ENCODE results near the gene YY1. TPM values are rescaled to one million over a fixed set of nuclear protein-coding genes. Genes with fewer than 3 reads are reported as not detected.

Gene YY1
- total and polyA plus RNA-seq, 2 of the 8 experiments (the other 6 are each of a cell fraction or from before 2014, with no cell fraction given): 26.4 to 106 TPM

DNA sequence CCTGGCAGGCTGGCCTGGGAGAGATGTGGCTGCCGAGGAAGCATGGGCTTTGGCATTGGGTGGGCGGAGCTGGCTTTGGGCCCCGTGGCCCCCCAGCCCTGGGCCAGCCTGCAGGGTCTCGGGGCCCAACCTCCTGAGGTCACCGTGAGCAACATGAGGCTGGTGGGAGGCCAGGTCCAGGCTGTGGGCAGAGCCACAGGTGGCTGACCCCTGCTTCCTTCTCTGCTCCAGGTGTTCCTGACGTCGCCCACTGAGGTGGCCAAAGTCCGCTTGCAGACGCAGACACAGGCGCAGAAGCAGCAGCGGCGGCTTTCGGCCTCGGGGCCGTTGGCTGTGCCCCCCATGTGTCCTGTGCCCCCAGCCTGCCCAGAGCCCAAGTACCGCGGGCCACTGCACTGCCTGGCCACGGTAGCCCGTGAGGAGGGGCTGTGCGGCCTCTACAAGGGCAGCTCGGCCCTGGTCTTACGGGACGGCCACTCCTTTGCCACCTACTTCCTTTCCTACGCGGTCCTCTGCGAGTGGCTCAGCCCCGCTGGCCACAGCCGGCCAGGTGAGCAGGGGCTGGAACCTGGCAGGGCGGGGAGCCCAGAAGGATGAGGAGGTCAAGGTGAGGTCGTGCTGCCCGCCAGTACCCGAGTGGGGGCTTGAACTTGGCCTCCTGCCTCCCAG, 89.7 kb downstream of the YY1 start:
- Histone ChIP-seq H3K79me1 (ENCODE audit: low read depth, low read length) (no peaks in the 10 kb centered on the region), H3K36me3 (ENCODE audit: control insufficient read depth in 2 of 4, insufficient read depth in 4 of 4, low read length in 3 of 4) (0 out of 8 replicates have a peak, but pooled peaks cover 0 to 3% (median 0%) of the 10 kb centered on the region in 4 experiments), H3K4ac (replicated peaks; ENCODE audit: insufficient read length, low read depth, low read length) (no peak overlapping the region), H4K20me1 (replicated peaks in 1 of 2; ENCODE audit: control insufficient read depth in 1 of 2, insufficient read depth in 2 of 2, low read length in 2 of 2) (peaks cover 0 to 1% of the 10 kb centered on the region in 2 experiments), H3K4me3 (ENCODE audit: extremely low read depth in 1 of 4, insufficient read depth in 2 of 4, low read depth in 3 of 4, low read length in 4 of 4) (no peak overlapping the region), H2AFZ (ENCODE audit: low read length) (peak overlapping the region; percentile 87; the same call in 1 of the 2 replicates), H2BK120ac (replicated peaks; ENCODE audit: low read depth, low read length) (no peak overlapping the region), H3K18ac (ENCODE audit: extremely low read depth, low read length) (no peak overlapping the region), H4K91ac (replicated peaks; ENCODE audit: insufficient read length, low read length) (no peak overlapping the region), H3K9me3 (ENCODE audit: insufficient read depth in 2 of 2, low read depth in 1 of 2, low read length in 1 of 2) (no peaks in the 10 kb centered on the region), H2BK15ac (ENCODE audit: low read length) (no peak overlapping the region), H4K5ac (ENCODE audit: insufficient read length, low read depth, low read length) (no peak overlapping the region), H3K23me2 (ENCODE audit: low read depth, low read length) (no peaks in the 10 kb centered on the region; the same call in 1 of the 2 replicates), H3K14ac (ENCODE audit: insufficient read length) (no peak overlapping the region), H3K56ac (replicated peaks; ENCODE audit: insufficient read length, low read depth, low read length) (no peak overlapping the region), H3K27me3 (replicated peaks in 1 of 4; ENCODE audit: control insufficient read depth in 3 of 4, extremely low read depth in 1 of 4, insufficient read depth in 3 of 4, low read length in 3 of 4) (no peaks in the 10 kb centered on the region), H3K9ac (replicated peaks in 1 of 4; ENCODE audit: extremely low read depth in 1 of 4, low read depth in 3 of 4, low read length in 3 of 4) (no peak overlapping the region; a peak in 1 of 7 replicates), H3K23ac (ENCODE audit: insufficient read length) (no peak overlapping the region), H3K4me2 (ENCODE audit: insufficient read depth in 1 of 2, low read depth in 2 of 2, low read length in 2 of 2) (no peak overlapping the region), H2BK12ac (ENCODE audit: low read depth, low read length) (no peak overlapping the region), H2BK5ac (ENCODE audit: low read depth, low read length) (no peak overlapping the region), H4K8ac (ENCODE audit: extremely low read depth, insufficient read depth, low read length) (peak overlapping the region; percentile 53; the same call in 1 of the 2 replicates), H3K27ac (ENCODE audit: low read depth, low read length) (no peak overlapping the region), H2AK5ac (ENCODE audit: low read depth, low read length) (no peak overlapping the region), H3K4me1 (replicated peaks in 1 of 4; ENCODE audit: control insufficient read depth in 3 of 4, insufficient read depth in 4 of 4, low read length in 3 of 4) (0 out of 7 replicates have a peak, but pooled peaks cover 0 to 4% (median 0%) of the 10 kb centered on the region in 4 experiments), H3K79me2 (ENCODE audit: control insufficient read depth in 1 of 2, insufficient read depth in 2 of 2, low read length in 2 of 2) (no peaks in the 10 kb centered on the region), H2BK20ac (ENCODE audit: low read length) (no peak overlapping the region)
- FAIRE-seq: no peak
- whole genome bisulfite sequencing, 2 experiments (ENCODE audit: extremely low coverage in 1 of 2, insufficient coverage in 1 of 2, insufficient read length in 1 of 2, insufficient replicate concordance in 2 of 2, low coverage in 1 of 2, low lambda C conversion rate in 2 of 2, missing lambda C conversion rate in 1 of 2): 92% methylated on average over 30 of the region's 32 CpGs; no CpG with 5 or more reads in 1 of the 2 experiments
- POLR2A ChIA-PET (ENCODE audit: partially characterized antibody): interaction anchor here (0.7 to 1.8 kb wide), 5 partner anchors 9 to 63 kb away, joined by 3 to 5 read pairs (median 3); no protein-coding TSS in a partner anchor
- DNase-seq (ENCODE audit: low read depth in 1 of 2, low spot score in 2 of 2): no peak
- CTCF ChIA-PET (ENCODE audit: partially characterized antibody): interaction anchor here (1.7 kb wide), 1 partner anchor 309 kb away, joined by 3 read pairs; no protein-coding TSS in a partner anchor
- TF ChIP-seq MAFK (IDR thresholded peaks at IDR 0.05; ENCODE audit: low read depth, low read length) (no peak), BRCA1 (IDR thresholded peaks at IDR 0.05; ENCODE audit: low read depth, low read length) (no peak), SP2 (IDR thresholded peaks at IDR 0.05; ENCODE audit: low read length) (no peak), BCL11A (IDR thresholded peaks at IDR 0.05; ENCODE audit: low read depth in 2 of 2, low read length in 2 of 2) (no peak), RFX5 (IDR thresholded peaks at IDR 0.05; ENCODE audit: borderline replicate concordance, low read depth, low read length) (no peak), CREB1 (IDR thresholded peaks at IDR 0.05) (no peak), SP4 (IDR thresholded peaks at IDR 0.05; ENCODE audit: low read length) (no peak), SIN3A (conservative IDR thresholded peaks at IDR 0.05 in 1 of 2, IDR thresholded peaks at IDR 0.05 in 1 of 2; ENCODE audit: low read depth in 1 of 2, low read length in 2 of 2) (no peak), KDM4A (IDR thresholded peaks at IDR 0.05; ENCODE audit: low read depth, low read length, severe bottlenecking) (no peak), CEBPB (IDR thresholded peaks at IDR 0.05; ENCODE audit: low read depth, low read length) (no peak)
- TF ChIP-seq, protein P1, sequence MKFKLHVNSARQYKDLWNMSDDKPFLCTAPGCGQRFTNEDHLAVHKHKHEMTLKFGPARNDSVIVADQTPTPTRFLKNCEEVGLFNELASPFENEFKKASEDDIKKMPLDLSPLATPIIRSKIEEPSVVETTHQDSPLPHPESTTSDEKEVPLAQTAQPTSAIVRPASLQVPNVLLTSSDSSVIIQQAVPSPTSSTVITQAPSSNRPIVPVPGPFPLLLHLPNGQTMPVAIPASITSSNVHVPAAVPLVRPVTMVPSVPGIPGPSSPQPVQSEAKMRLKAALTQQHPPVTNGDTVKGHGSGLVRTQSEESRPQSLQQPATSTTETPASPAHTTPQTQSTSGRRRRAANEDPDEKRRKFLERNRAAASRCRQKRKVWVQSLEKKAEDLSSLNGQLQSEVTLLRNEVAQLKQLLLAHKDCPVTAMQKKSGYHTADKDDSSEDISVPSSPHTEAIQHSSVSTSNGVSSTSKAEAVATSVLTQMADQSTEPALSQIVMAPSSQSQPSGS (IDR thresholded peaks at IDR 0.05; ENCODE audit: low read length): no peak
